ACHN (cell line): ENCODE data around the gene ZNF791.
"Not testable (repeated sequence)": the region's sequence is repeated elsewhere in the genome, so short reads cannot be mapped to it uniquely, and the experiment has no call there.

Experiments used
- DNase-seq: peaks from one replicate; pipeline ENCODE4 v3.0.0-alpha.2; 2015
- in situ Hi-C: cut with HindIII; loops from 2 replicates; pipeline ENCODE4 v1.10.0; 2017; ENCODE audit warnings: low sequenced_read_pairs, low pct_ligation_motif_present, low pct_unique_long_range_greater_than_20kb

Gene ZNF791

DNA sequence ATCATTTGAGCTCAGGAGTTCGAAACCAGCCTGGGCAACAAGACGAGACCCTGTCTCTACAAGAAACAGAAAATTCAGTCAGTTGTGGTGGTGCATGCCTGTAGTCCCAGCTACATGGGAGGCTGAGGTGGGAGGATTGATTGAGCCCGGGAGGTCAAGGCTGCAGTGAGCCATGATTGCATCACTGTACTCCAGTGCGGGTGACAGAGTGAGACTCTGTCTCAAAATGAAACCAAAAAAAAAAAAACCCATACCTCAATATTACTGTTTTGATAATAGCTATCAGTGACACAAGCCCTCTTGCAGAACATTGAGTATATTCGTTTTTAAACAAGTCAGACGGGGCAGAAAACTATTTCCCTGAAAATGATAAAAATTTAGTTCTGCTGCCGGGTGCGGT is 16.2 kb downstream of the ZNF791 start:
- in situ Hi-C loops: no loop called here
- DNase-seq: no peak

DNA sequence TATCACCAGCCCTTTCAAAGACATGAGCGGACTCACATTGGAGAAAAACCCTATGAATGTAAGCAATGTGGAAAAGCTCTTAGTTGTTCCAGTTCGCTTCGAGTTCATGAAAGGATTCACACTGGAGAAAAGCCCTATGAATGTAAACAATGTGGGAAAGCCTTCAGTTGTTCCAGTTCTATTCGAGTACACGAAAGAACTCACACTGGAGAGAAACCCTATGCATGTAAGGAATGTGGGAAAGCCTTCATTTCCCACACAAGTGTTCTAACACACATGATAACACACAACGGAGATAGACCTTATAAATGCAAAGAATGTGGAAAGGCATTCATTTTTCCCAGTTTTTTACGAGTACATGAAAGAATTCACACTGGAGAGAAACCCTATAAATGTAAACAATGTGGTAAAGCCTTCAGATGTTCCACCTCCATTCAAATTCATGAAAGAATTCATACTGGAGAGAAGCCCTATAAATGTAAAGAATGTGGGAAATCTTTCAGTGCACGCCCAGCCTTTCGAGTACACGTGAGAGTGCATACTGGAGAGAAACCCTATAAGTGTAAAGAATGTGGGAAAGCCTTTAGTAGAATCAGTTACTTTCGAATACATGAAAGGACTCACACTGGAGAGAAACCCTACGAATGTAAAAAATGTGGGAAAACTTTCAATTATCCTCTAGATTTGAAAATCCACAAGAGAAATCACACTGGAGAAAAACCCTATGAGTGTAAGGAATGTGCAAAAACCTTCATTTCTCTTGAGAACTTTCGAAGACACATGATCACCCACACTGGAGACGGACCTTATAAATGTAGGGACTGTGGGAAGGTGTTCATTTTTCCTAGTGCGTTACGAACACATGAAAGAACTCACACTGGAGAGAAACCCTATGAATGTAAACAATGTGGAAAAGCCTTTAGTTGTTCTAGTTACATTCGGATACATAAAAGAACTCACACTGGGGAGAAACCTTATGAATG is 17.6 kb downstream of the ZNF791 start:
- peak; percentile 33 for DNase-seq
- in situ Hi-C loops: no loop called here

DNA sequence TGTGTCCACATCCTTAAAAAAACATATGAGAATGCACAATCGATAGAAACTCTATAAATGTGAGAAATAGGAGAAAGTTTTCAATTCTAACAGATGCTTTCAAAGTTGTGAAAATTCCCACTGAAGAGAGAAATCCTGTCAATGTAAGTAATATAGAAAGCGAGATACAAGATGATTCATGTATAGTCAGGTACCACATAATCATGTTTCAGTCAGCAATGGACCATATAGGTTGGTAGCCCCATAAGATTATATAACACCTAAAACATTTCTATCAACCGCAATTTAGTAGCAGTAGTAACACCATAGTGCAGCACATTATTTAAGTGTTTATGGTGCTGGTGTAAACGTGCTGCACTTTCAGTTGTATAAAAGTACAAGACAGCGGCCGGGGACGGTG is 18.5 kb downstream of the ZNF791 start:
- DNase-seq: no peak
- in situ Hi-C loops: no loop called here

DNA sequence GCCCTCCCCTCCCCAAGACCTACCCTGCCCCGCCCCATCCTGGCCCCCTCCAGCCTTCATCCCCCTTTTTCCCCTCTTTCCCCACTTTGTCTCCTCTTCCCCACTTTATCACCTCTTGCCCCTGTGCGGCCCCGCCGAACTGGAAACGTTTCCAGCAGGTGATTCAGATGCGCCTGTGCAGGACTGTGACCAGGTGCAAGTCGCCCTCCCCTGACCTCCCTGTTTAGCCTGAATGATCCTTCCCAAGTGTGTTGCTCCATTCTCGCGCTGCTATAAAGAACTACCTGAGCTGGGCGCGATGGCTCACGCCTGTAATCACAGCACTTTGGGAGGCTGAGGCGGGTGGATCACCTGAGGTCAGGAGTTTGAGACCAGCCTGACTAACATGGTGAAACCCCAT is 25.9 kb downstream of the ZNF791 start:
- DNase-seq: no peak
- in situ Hi-C loops: no loop called here

DNA sequence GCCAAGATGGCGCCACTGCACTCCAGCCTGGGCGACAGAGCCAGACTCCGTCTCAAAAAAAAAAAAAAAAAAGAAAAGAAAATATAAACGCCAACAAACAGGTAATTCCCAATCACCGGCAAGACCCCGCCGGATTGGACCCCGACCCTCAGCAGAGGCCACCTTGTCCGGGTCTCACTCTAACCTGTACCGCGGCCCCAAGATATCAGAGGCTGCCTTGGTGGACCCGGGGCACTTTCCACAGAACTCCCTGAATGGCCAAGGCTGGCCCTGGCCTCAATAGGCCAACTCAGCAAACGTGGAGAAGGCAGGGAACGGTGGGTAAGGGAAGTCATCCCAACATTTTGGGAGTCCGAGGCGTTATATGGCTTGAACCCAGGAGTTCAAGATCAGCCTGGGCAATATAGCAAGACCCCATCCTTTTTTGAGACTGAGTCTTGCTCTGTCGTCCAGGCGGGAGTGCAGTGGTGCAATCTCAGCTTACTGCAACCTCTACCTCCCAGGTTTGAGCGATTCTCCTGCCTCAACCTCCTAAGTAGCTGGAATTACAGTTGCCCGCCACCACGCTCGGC is 28.0 kb downstream of the ZNF791 start:
- no peak for DNase-seq
- in situ Hi-C loops: no loop called here

DNA sequence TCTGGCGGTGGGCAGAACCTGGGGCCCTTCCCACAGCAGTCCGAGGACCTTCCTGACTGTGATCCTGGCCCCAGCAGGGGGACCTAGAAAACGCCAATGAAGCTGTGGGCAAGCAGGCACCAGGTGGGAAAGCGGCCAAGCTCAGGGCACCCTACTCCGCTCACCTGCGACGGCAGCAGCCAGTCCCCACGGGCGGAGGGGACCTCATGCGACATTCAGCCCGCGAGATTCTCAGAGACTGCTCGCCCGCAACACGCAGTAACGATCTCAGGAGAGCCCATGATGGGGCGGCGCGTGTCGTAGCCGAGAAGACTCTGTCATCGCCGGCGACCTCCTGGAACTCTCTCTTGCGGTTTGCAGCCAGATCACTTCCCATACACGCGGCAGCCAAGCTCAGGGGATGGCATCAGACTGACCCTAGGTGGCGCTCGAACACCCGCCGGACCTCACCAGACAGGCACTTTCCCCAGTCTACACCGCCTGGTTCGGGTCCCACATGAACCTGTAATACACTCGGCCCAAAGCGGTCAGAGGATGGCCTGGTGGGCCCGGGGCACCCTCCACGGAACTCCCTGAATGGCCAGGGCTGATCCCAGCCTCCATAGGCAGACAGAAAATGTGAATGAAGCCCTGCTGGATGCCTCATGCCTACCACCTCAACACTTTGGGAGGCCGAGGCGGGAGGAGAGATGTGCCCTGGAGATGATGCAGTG is 29.3 kb downstream of the ZNF791 start:
- in situ Hi-C loops: no loop called here
- DNase-seq: no peak

DNA sequence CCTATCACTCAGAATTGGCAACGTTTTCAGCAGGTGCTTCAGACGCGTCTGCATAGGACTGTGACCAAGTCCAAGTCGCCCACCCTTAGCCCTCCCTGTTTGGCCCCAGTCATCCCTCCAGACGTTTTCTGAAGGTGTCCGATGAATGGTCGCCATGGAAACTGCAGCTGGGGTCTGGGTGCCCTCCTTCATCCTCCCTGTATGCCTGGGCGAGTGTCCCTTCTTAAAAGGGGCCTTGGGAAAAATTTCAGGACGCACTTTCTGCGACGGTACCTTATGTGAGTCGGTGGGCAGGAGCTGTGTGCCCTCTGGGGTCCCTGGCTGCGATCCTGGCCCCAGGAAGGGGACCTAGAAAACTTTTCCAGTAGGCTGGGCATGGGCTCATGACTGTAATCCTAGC is 30.7 kb downstream of the ZNF791 start:
- no peak for DNase-seq
- in situ Hi-C loops: no loop called here

DNA sequence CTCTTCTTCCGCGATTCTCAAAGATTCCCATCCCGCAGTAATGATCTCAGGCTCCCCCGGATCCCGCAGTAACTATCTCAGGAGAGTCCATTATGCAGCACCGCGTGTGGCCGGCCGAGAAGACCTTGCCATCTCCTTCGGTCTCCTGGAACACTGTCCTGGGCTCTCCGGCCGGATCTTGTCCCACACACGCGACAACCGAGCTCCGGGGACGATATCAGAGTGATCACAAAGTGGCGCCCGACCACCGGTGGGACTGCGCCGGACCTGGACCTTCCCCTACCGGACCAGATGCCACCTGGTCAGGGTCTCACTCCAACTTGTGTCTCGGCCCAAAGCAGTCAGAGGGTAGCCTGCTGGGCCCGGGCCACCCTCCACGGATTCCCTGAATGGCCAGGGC is 31.8 kb downstream of the ZNF791 start:
- in situ Hi-C loops: no loop called here
- DNase-seq: no peak

DNA sequence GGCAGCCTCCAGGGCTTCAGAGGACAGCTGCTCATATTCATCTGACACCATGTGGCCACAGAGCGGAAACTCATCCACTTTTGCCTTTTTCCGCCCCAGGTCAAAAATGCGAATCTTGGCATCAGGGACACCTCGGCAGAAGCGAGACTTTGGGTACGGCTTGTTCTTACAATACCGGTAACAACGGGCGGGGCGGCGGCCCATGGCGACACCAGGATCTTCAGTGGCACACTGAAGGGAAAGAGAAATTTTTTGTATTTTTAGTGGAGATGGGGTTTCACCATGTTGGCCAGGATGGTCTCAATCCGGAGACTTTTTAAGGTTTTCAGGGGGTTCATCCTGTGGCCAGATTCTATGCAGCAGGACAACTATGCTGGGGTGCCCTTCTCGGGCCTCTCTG is 33.0 kb downstream of the ZNF791 start:
- DNase-seq, in situ Hi-C loops: not testable (repeated sequence)

DNA sequence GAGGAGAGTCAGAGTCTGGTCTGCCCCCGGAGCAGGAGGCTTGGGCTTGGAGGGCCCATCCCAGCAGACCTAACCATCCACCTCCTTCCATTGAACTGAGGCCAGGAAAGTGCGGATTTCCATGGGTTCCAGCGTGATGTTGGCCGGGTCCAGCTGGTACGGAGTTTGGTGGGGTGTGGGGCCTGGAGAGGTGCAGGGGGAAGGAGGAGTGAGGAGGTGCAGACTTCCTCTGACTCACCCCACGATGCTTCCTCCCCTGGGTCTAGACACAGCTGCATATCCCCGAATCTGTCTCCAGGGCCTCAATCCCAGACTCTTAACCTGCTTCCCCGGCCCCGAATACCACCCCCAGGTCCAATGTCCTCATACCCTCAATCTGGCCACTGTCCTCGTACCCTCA is 35.8 kb downstream of the ZNF791 start:
- no peak for DNase-seq
- in situ Hi-C loops: no loop called here

DNA sequence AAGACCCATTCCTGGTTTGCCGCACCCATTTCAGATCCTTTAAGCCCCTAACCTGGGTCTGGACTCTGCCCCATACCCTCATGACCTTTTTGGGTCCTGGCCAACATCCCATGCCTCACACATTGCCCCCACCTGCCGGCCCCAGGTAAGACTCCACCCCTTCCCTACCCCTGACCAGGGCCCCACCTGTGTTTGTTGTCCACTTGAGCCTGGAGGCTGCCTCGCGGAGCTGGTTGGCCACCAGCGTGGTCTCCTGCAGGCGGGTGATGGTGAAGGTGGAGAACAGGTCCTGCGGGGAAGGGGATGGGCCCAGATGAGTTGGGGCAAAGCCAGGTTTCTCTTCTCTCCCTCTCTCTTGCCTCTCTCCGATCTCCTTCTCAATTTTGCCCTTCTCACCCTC is 36.3 kb downstream of the ZNF791 start:
- in situ Hi-C loops: no loop called here
- no peak for DNase-seq

DNA sequence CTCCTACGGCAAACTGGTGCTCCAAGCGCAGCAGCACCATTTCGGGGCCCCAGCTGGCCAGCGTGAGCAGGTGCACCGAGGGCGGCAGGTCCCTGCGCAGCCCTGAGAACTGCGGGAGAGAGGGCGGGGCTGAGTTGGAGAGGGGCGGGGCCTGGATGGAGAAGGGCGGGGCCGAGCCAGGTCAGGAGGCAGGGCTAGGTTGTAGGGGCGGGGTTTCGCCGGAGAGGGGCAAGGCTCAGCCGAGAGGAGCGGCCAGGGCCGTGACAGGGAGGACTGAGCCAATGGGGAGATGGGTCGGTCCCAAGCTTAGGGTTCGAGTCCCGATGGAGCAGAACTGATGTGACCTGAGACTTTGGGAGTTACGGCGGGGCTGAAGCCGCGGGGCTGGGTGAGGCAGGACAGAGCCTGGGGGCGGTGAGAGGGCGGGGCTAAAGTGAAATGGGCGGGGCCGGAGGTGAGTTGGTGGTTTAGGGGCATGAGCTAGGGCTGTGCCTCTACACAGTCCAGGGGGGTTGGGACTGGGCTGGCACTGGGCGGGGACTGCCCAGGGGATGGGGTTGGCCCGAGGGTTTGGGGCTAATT is 36.9 kb downstream of the ZNF791 start:
- no peak for DNase-seq
- in situ Hi-C loops: no loop called here

DNA sequence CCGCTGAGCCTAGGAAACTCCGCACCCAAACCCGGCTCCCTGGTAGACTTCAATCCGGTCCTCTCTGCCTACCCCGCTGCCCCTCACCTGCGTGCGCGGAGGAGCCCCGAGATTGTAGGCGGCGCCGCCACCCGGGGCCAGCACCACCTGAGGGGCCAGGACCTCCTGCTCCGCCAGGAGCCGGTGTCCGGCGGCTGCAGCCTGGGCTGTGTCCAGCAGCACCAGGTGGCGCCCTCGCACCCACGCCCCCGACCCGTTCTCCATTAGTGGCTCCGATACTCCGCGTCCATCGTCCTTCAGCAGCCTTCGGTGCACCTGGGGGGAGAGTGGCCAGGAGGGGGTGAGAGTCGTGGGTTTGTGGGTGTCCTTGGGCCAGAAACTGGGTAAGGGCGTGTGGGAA is 37.4 kb downstream of the ZNF791 start:
- DNase-seq: no peak
- in situ Hi-C loops: no loop called here

DNA sequence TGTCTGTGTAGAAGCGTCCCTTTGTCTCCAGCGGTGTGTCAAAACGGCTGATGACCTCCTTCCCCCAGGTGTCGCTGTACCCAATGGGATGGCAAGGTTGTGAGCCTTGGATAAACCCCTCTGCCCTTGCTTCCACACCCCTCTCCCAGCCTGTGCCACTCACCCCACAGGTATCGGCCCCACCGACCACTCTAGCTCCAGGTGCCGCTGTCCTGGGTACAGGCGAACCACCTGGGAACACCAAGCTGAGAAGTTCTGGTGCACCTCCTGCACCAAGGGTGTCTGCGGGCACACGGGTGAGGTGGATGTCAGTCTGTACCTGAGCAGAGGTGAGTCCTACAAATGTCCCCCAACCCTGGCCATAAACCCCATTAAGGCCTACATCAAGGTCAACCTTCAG is 39.2 kb downstream of the ZNF791 start:
- no peak for DNase-seq
- in situ Hi-C loops: no loop called here

DNA sequence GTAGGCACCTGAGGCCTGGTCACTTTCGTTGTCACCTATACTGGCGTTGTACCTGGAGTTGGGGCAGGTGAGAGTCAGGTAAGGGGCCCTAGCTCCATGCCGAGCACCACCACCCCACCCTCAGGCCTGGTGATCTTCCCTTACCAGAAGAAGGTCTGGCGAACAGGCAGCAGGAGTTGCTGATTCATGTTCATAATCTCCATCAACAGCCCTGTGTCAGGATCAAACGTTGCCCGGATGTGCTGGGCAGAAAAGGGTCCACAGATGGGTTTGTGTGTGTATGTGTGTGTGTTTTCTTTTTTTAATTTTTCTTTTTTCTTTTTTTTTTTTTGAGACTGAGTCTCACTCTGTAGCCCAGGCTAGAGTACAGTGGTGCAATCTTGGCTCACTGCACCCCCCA is 41.5 kb downstream of the ZNF791 start:
- no peak for DNase-seq
- in situ Hi-C loops: no loop called here

DNA sequence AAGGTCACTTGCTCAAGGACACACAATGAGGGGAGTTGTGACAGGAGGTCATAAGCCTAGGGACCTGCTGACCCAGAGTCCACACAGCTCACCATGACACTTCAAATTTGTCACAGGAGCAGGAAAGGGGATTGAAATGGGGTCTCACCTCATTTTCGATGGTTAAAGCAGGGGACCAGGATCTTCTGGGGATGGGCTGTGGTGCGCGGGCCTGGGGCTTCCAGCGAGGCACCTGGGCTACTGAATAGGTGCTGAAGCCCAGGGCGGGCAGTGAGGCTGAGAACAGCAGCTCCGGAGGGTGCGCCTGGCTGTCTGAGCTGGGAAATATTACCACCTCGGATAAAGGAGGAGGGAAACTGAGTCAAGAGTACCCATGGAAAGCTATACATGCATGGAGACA is 44.8 kb downstream of the ZNF791 start:
- DNase-seq: no peak
- in situ Hi-C loops: no loop called here

DNA sequence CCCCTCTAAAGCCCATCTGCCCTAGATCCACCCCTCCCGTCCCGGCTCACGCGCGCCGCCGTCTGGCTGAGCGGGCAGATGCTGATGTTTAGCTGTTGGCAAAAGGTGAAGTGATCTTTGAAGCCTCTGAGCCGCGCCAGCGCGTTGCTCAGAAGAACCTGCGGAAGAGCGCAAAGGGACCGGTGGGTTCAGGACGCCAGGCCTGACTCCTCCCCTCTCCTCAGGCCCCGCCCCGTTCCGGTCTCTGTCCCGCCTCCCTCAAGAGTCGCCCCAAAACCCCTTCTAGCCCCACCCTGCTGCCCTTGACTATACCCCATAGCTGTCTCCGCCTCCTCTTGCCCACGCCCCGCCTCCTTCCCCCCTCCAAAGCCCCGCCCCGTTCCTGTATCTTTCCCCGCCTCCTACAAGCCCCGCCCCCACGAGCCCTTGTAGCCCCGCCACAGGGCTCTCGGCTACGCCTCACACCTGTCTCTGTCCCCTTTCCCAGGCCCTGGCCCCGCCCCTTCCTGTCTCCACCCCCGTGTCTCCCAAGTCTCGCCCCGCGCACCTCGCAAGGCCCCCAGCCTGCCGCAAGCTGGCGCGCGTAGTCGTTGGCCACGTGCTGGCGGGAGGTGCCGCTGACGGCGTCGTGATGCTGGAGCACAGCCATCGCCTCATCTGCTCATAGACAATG is 46.3 kb downstream of the ZNF791 start:
- no peak for DNase-seq
- in situ Hi-C loops: no loop called here

DNA sequence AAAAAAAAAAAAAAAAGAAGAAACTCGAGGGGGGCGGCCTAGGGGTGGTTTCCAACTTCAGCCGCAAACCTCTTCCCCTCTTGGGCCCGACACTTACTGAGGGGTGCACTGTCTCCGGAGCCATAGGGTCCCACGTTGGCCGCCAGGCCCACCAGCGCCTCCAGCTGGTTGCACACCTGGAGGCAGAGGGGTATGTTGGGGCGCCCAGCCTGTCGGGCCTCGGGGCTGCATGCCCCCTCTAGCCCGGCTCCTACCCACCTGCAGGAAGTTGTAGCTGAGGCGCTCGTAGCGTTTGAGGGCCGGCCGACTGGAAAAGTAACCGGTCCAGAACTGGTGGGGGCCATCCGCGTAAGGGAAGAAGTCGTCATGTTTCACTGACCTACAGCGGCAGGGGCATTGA is 47.2 kb downstream of the ZNF791 start:
- in situ Hi-C loops: no loop called here
- DNase-seq: no peak

DNA sequence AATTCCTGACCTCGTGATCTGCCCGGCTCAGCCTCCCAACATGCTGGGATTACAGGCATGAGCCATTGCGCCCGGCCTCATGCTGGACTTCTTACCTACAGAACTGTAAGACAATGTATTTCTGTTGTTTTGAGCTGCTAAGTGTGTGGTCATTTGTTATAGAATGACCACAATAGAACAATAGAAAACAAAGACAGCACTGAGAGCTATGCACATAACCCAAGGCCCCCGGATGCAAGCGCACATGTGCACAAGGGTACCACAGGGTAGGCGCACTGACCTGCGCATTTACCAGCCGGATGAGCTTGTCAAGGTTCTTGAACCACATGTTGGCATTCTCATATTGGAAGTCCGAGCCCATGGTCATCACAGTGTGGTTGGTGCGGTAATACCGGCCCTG is 50.3 kb downstream of the ZNF791 start:
- no peak for DNase-seq
- in situ Hi-C loops: no loop called here
